Measurements from ENCODE around the gene ALOX12.

Gene ALOX12

GRCh38 chr17:7002288-7003047, 6.6 kb downstream of the ALOX12 start:
- no peak for DNase-seq (ENCODE audit: low spot score)

DNA sequence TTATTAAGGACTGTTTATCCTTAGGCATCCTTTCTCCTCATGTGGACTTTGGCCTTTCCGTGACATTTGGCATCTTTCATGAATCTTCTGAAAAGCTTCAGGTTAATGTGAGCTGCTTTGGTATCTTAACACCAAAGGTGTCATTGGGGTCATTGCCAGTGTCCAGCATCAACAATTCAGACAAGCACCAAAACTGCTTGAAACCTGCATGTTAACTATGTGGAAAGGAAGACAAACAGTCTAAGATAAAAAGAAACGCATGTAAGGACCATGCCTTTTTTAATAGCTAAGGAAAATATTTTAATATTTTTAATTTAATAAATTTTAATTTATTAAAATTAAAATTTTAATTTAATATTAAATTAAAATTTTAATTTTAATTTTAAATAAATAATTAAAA, 7.9 kb downstream of the ALOX12 start:
- no peak for DNase-seq (ENCODE audit: low spot score)

DNA sequence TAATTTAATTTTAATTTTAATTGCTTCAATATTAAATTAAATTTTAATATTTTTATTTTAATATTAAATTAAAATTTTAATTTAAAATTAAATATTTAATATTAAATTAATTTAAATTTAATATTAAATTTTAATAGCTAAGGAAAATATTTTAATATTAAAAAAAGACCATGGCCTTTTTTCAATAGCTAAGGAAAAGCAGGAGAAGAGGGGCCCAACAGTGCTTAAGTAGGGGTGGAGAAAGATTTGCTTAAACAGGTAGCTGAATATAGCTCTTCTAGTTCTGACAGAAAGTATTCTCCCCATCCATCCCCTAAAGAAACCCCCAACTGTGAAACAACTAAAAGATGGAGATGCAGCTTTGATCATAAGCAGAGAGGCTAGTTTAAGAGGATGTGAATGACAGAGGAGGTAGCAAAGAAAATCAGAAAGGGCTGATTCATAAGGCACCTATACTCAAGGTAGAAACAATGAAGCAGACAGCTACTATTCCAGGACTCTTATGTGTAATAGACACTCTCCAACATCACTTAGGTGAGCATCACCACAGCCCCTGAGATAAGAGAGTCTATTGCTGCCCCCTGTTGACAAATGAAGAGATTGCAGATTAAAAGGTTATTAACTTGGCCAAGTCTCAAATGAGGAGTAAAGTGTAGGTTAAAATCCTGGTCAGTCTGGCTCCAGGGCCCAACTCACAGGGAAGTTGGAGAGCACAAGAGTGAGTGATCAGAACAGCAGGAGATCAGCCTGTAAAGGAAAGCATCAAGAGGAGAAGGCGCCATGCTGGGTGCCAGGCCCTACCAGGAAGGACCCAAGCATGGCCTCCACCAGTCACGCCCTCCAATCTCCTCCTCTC, 8.8 kb downstream of the ALOX12 start:
- peak; percentile 73 for DNase-seq (ENCODE audit: low spot score)

- no peak for DNase-seq (ENCODE audit: low spot score)
These were observed 9.9 kb downstream of the ALOX12 start for GRCh38 chr17:7005716-7006115.

DNA sequence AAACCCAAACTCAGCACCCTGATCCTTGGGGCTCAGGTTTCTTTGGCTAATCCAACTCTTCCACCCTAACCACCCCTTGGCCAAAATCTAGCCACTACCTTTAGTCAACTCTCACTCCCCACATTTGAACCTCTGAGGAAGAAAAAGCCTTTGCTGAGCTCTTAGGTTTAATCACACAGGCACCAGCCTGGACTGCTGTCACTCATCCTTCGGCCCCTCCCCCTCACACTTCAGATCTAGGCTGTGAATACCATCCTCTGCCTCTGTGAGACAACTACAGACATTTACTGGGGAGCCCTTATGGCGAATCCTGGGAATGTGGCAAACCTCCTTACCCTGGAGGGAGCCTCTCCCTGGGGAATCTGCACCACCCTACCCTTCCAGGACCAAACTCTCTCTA, 11.3 kb downstream of the ALOX12 start:
- no peak for DNase-seq (ENCODE audit: low spot score)

- DNase-seq (ENCODE audit: low spot score) = no peak
These were observed 14.7 kb downstream of the ALOX12 start for GRCh38 chr17:7010523-7010922.

DNA sequence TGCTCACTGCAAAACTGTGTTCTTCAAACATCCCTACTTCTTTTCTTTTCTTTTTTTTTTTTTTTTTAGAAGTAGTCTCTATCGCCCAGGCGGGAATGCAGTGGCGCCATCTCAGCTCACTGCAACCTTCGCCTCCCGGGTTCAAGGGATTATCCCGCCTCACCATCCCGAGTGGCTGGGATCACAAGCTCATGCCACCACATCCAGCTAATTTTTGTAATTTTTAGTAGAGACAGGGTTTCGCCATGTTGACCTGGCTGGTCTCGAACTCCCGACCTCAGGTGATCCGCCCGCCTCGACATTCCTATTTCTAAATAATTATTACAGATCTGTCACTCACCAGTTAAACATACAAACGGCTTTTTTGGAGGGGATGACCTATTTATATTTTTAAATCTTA, 15.6 kb downstream of the ALOX12 start:
- no peak for DNase-seq (ENCODE audit: low spot score)

DNA sequence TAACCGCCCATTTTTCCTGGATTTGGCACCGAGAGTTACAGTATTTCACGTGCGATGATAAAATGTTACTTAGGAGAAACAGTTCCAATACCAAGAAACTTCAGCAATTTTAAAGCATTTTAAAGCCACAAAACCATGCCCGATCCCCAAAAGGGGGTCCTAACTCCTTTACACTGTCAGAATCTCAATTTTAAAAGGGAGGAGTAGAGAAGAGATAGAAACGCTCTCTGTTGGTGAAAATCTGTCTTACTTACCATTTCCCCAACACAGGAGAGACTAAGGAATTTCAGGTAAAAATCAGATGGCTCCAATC, 16.0 kb downstream of the ALOX12 start:
- DNase-seq (ENCODE audit: low spot score) = no peak

GRCh38 chr17:7014261-7014994, 18.6 kb downstream of the ALOX12 start:
- peak; percentile 98 for DNase-seq (ENCODE audit: low spot score)

GRCh38 chr17:7014995-7015958, 19.4 kb downstream of the ALOX12 start:
- DNase-seq (ENCODE audit: low spot score) = peak; percentile 79

GRCh38 chr17:7016418-7016817, 20.6 kb downstream of the ALOX12 start:
- DNase-seq (ENCODE audit: low spot score) = no peak

DNA sequence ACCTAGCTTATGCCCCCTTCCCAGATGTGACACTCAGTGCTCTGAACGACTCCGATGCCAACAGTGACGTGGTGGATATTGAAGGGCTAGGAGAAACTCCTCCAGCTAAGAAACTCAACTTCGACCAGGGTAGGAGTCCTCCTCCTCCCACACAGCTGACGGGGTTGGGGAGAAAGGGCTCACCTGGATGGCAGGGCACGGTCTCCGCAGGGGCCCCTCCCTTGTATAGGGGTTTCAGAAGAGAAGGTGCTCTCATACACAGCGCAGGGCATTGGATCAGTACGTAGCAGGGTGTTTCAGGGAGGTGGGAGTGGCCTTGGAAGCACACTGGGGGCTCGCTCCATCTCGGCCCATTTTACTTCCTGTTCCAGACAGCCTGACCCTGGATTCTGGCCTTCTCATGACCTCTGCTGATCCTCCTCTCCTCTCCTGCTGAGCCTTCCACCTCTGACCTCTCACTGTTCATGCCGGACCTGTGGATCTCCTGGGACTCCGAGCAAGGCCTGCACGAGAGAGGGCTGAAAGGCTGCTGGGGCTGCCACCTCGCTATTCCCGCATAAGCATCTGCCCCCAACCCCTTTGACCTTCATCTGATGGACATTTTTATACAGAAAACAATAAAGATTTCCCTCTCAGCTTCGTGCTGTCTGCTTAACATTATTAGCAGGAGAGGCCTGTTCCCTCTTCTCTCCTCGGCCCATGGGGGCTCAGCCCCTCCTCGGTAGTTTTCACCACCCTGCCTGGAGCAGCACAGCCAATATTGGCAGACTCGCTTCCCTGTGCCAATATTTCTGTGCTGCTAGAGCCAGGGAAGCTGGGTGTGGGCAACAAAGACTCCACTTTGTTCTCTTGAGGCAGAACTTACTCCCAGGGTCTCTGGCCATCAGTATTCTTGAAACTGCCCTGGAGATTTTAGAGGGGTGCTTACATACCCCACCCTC, 21.3 kb downstream of the ALOX12 start:
- DNase-seq (ENCODE audit: low spot score) = no peak

- DNase-seq (ENCODE audit: low spot score) = no peak
These were observed 22.0 kb downstream of the ALOX12 start for GRCh38 chr17:7017827-7018200.

GRCh38 chr17:7018331-7018964, 22.6 kb downstream of the ALOX12 start:
- DNase-seq (ENCODE audit: low spot score) = no peak

GRCh38 chr17:7019367-7019766, 23.5 kb downstream of the ALOX12 start:
- no peak for DNase-seq (ENCODE audit: low spot score)

GRCh38 chr17:7019839-7020519, 24.1 kb downstream of the ALOX12 start:
- DNase-seq (ENCODE audit: low spot score) = no peak

DNA sequence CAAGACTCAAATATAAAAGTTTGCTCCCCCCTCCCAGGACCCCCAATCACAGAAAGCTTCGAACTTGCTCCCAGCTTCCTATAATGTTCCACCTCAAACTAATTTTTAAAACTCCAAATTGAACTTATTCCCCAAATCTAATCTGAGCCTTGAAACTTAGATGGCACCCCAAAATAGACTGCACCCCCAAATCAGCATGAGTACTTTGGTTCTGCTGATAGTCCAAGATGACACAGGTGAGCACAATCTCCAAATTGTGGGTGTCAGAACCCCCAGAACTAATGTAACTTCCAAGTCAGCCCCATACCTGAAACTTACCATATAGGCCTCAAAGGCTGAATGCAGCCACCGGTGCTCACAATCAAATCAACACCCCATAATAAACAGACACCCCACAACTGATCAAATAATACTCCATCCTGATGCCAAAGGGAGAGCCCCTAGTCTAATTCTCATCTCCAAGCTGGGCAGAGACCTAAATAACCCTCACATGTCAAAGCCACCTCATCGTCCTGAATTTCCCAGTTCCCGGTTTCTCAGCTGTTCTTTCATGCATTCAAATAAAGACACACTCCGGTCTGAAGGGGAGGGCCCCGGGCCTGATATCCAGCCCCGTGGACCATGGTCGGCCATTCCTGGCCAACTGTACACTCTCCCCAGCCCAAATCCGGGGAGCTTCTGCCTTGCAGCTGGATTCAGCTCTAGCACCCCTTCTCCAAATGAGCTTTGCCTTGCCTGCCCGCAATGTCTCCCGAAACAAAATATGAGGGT, 25.2 kb downstream of the ALOX12 start:
- no peak for DNase-seq (ENCODE audit: low spot score)

DNA sequence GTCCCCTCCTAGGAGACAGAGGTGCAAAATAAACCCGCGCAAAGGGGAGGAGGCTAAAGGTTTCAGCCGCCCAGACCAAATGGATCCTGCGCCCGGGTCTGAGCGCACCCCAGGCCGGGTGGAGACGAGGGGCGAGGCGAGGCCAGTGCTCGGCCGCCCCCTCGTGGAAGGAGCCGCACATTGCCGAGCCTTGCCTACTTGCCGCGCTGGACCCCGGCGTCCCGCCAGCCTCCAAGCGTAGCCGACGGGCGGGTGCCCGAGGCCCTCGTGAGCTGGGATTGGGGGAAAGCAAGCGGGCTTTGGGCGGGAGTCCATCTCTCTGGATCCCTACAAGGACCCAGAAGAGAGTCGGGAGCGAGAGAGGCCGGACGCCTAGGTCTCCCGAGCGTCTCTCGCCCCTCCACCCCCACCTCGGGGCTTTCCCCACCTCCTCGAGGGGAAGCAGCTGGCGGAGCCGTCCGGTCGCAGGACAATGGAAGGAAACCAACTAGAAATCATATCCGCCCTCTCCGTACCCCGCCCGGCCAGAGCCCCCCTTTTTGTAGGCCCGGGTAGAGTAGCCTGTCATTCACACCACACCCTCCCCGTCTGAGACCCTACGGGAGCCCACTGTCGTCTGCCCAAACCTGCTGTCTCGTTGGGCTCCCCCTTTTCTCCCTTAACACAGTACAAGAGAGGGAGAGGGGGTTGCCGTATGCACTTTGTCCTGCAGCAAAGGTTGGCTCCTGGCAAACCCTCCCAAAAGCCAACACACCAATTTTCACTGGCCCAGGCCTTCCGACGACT, 26.3 kb downstream of the ALOX12 start:
- DNase-seq (ENCODE audit: low spot score) = peak; percentile 69
